NOMO-1 (cell line): Measurements from ENCODE around the gene ALG10B.

ENCODE experiments used
- DNase-seq, 2 experiments: peaks; one replicate each; lab custom pipeline; 2025; ENCODE audit not compliant: unreplicated experiment in 2 of 2; lab: John Stamatoyannopoulos, UW

The ALG10B gene

DNA sequence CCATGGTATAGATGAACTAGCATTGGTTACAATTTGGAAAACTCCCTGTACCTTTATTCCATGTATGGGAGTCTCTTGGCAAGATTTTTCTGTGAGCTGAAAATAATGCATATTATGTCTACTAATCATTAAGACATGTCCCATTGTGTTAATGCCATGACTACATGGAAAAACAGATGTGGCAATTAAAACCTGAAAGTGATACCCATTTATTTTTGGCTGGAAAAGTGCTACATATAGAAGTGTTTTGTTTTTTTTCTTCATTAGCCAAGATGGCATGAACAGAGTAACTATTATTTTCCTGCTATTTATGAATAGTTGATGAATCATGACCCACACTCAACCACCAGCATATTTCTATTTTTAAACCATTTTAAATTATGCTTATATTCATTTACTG lies 58.2 kb downstream of the ALG10B start:
- no peak for DNase-seq
